Measurements from ENCODE around the gene GRIA4.

GRIA4 gene

GRCh38 chr11:105738986-105739795 lies 129.3 kb downstream of the GRIA4 start:
- no peaks in the 10 kb centered on the region for H3K36me3 ChIP-seq (ENCODE audit: low read length)
- no peaks in the 10 kb centered on the region for H3K79me2 ChIP-seq (ENCODE audit: insufficient read depth, low read length)
- H3K4me2 ChIP-seq (ENCODE audit: low read depth, low read length, poor library complexity, severe bottlenecking) = no peak overlapping the region
- H3K4me3 ChIP-seq (ENCODE audit: insufficient read depth, low read length, poor library complexity, severe bottlenecking) = no peak overlapping the region
- no peak overlapping the region for H3K27ac ChIP-seq (ENCODE audit: low read depth, low read length)
- H2AFZ ChIP-seq (ENCODE audit: low read depth, low read length, severe bottlenecking) = no peak overlapping the region
- H3F3A ChIP-seq (ENCODE audit: insufficient read depth) = no peaks in the 10 kb centered on the region
- H3K27me3 ChIP-seq (ENCODE audit: low read length) = no peaks in the 10 kb centered on the region
- H3K9me2 ChIP-seq (replicated peaks; ENCODE audit: insufficient read depth, low read length) = no peaks in the 10 kb centered on the region
- no peaks in the 10 kb centered on the region for H4K20me1 ChIP-seq (ENCODE audit: low read depth, low read length)
- H3K9me3 ChIP-seq (ENCODE audit: insufficient read depth, low read length) = no peaks in the 10 kb centered on the region
- no peak overlapping the region for H3K9ac ChIP-seq (ENCODE audit: low read length)
- TF ChIP-seq CTCF (IDR thresholded peaks at IDR 0.05; ENCODE audit: insufficient read depth, low read length, poor library complexity, severe bottlenecking) (no peak), EZH2phosphoT487 (conservative IDR thresholded peaks at IDR 0.05; ENCODE audit: low read length) (no peak)

DNA sequence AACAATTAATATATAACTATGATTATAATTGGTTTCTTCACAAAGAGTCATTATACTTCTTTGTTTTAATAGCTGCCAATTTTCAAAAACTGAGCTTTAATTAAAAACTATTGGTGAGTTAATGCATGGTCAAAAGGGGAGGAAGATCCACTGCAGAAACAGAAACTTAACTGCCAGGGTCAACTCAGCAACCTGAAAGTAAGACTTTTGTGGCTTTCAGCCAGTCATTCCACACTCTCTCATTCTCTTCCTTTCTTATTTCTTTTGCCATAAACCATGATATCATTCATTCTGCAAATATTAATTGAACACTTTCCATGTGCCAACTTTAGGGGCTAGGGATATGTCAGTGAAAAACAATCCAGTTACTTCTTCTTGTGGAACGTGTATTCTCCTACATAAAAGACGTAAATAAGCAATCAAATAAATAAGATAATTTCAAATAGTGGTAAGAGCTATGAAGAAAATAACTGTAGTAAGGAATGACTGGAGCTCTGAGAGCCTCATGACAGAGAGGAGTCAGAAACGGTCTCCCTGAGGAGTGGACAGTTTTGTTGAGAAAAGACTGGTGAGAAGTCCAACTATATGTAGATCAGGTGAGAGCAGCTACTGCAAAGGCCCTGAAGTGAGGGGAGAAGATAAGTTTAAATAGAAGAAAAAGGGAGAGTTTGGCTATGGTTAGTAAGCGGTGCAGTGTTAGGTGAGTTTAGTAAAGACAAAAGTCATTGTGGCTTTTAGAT lies 130.5 kb downstream of the GRIA4 start:
- Histone ChIP-seq H3K4me3 (ENCODE audit: insufficient read depth, low read length, poor library complexity, severe bottlenecking) (no peak overlapping the region), H3K9me2 (replicated peaks; ENCODE audit: insufficient read depth, low read length) (no peaks in the 10 kb centered on the region), H3F3A (ENCODE audit: insufficient read depth) (no peaks in the 10 kb centered on the region), H4K20me1 (ENCODE audit: low read depth, low read length) (no peaks in the 10 kb centered on the region), H3K9me3 (ENCODE audit: insufficient read depth, low read length) (no peaks in the 10 kb centered on the region), H3K27me3 (ENCODE audit: low read length) (no peaks in the 10 kb centered on the region), H3K36me3 (ENCODE audit: low read length) (no peaks in the 10 kb centered on the region), H3K9ac (ENCODE audit: low read length) (no peak overlapping the region), H3K27ac (ENCODE audit: low read depth, low read length) (no peak overlapping the region), H3K4me2 (ENCODE audit: low read depth, low read length, poor library complexity, severe bottlenecking) (no peak overlapping the region), H2AFZ (ENCODE audit: low read depth, low read length, severe bottlenecking) (no peak overlapping the region), H3K79me2 (ENCODE audit: insufficient read depth, low read length) (no peaks in the 10 kb centered on the region)
- no peak for TF ChIP-seq CTCF (IDR thresholded peaks at IDR 0.05; ENCODE audit: insufficient read depth, low read length, poor library complexity, severe bottlenecking)
- TF ChIP-seq EZH2phosphoT487 (conservative IDR thresholded peaks at IDR 0.05; ENCODE audit: low read length) = no peak

DNA sequence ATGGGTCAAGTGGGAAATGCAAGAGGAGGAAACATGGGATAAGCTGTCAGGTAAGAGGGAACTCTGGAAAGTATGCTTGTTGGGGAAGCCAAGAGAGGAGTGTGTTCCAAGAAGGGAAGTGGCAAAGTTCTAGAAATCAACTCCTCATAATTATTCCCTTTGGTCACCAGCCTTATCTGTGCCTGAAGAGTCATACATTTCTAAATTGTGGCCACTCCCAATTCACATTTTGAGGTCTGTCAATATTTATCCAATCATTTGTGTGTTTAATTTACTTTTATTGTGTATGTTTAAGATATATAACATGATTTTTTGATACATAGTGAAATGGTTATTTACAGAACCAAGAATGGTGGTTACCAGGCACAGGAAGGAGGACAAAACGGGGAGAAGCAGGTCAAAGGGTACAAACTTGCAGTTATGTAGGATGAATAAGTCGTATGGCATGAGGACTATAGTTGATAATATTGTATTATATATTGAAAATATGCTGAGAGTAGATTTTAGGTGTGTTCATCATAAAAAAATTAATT lies 131.7 kb downstream of the GRIA4 start:
- no peaks in the 10 kb centered on the region for H3K9me2 ChIP-seq (replicated peaks; ENCODE audit: insufficient read depth, low read length)
- no peaks in the 10 kb centered on the region for H3F3A ChIP-seq (ENCODE audit: insufficient read depth)
- H3K27ac ChIP-seq (ENCODE audit: low read depth, low read length) = no peak overlapping the region
- TF ChIP-seq EZH2phosphoT487 (conservative IDR thresholded peaks at IDR 0.05; ENCODE audit: low read length) (no peak), CTCF (IDR thresholded peaks at IDR 0.05; ENCODE audit: insufficient read depth, low read length, poor library complexity, severe bottlenecking) (no peak)
- no peak overlapping the region for H3K4me3 ChIP-seq (ENCODE audit: insufficient read depth, low read length, poor library complexity, severe bottlenecking)
- H3K9me3 ChIP-seq (ENCODE audit: insufficient read depth, low read length) = no peaks in the 10 kb centered on the region
- H3K27me3 ChIP-seq (ENCODE audit: low read length) = no peaks in the 10 kb centered on the region
- H2AFZ ChIP-seq (ENCODE audit: low read depth, low read length, severe bottlenecking) = no peak overlapping the region
- no peaks in the 10 kb centered on the region for H3K36me3 ChIP-seq (ENCODE audit: low read length)
- no peaks in the 10 kb centered on the region for H4K20me1 ChIP-seq (ENCODE audit: low read depth, low read length)
- H3K79me2 ChIP-seq (ENCODE audit: insufficient read depth, low read length) = no peaks in the 10 kb centered on the region
- H3K4me2 ChIP-seq (ENCODE audit: low read depth, low read length, poor library complexity, severe bottlenecking) = no peak overlapping the region
- no peak overlapping the region for H3K9ac ChIP-seq (ENCODE audit: low read length)
